Calu3 (cell line): Measurements from ENCODE around the gene SCGB1D1. TPM values are rescaled to one million over a fixed set of nuclear protein-coding genes. Genes with fewer than 3 reads are reported as not detected.

Experiments
- BruUV-seq: library from RNA; stranded (reverse); fragments of 400-500 nt; replicated peaks from 2 replicates; lab custom pipeline; 2021; lab: Mats Ljungman, UMichigan
- CTCF ChIA-PET: fragments of 300-600 bp; sonication (Branson Sonifier 250); formaldehyde crosslinking; loops from one replicate; lab custom pipeline; 2022; ENCODE audit warnings: antibody characterized with exemption; lab: Charles Lee
- DNase-seq: peaks from one replicate; pipeline ENCODE4 v3.0.0; 2022
- H3K27ac Mint-ChIP-seq: one replicate; pipeline ENCODE4 v1.8.0; 2022; ENCODE audit warnings: mixed read lengths; ENCODE audit not compliant: unreplicated experiment
- H3K27me3 Mint-ChIP-seq: one replicate; pipeline ENCODE4 v1.8.0; 2022; ENCODE audit warnings: mixed read lengths; ENCODE audit not compliant: unreplicated experiment
- H3K36me3 Mint-ChIP-seq: one replicate; pipeline ENCODE4 v1.8.0; 2022; ENCODE audit warnings: mild to moderate bottlenecking, moderate library complexity, mixed read lengths; ENCODE audit not compliant: insufficient read depth, unreplicated experiment
- H3K4me1 Mint-ChIP-seq: one replicate; pipeline ENCODE4 v1.8.0; 2022; ENCODE audit warnings: mild to moderate bottlenecking, low read depth, mixed read lengths; ENCODE audit not compliant: unreplicated experiment
- H3K4me3 Mint-ChIP-seq: one replicate; pipeline ENCODE4 v1.8.0; 2022; ENCODE audit warnings: mild to moderate bottlenecking, low read depth, moderate library complexity, mixed read lengths; ENCODE audit not compliant: unreplicated experiment
- H3K9me3 Mint-ChIP-seq: one replicate; pipeline ENCODE4 v1.8.0; 2022; ENCODE audit warnings: low read depth, mixed read lengths; ENCODE audit not compliant: unreplicated experiment
- CTCF ChIP-seq: fragments of 200-600 bp; IDR thresholded peaks from one replicate; pipeline ENCODE4 v1.8.0; 2022; ENCODE audit warnings: antibody characterized with exemption; ENCODE audit not compliant: unreplicated experiment
- intact Hi-C: fragments of 100-400 bp; cut with micrococcal nuclease; formaldehyde crosslinking; loops from one replicate; pipeline ENCODE4 v1.10.0; 2022; ENCODE audit not compliant: unreplicated experiment
- total RNA-seq: library from RNA; stranded (reverse); gene quantifications from 2 replicates; pipeline ENCODE4 v1.2.3, GENCODE V29; 2022

SCGB1D1 gene
- total RNA-seq, 1 experiment from 2014 or later = not detected

- no TSS peak for BruUV-seq
- CTCF ChIA-PET = no interaction called here
- intact Hi-C loops = no loop called here
- Mint-ChIP-seq H3K9me3 (no peaks in the 10 kb centered on the region), H3K27me3 (peaks cover 88% of the 10 kb centered on the region), H3K4me3 (no peak overlapping the region), H3K4me1 (no peaks in the 10 kb centered on the region), H3K27ac (no peak overlapping the region), H3K36me3 (no peaks in the 10 kb centered on the region)
- TF ChIP-seq CTCF = no peak
- no peak for DNase-seq
These were observed 46.2 kb downstream of the SCGB1D1 start for GRCh38 chr11:62236187-62236586.

GRCh38 chr11:62237499-62237898, 47.5 kb downstream of the SCGB1D1 start:
- peaks cover 81% of the 10 kb centered on the region for H3K27me3 Mint-ChIP-seq
- CTCF ChIA-PET = interaction anchor here (0.8 kb wide), 1 partner anchor 232 kb away, joined by 4 read pairs; no protein-coding TSS in a partner anchor
- H3K36me3 Mint-ChIP-seq = no peaks in the 10 kb centered on the region
- TF ChIP-seq CTCF = no peak
- BruUV-seq = no TSS peak
- DNase-seq = no peak
- intact Hi-C loops = no loop called here
- H3K4me3 Mint-ChIP-seq = no peak overlapping the region
- H3K9me3 Mint-ChIP-seq = no peaks in the 10 kb centered on the region
- H3K4me1 Mint-ChIP-seq = no peaks in the 10 kb centered on the region
- H3K27ac Mint-ChIP-seq = no peak overlapping the region

GRCh38 chr11:62238151-62238550, 48.1 kb downstream of the SCGB1D1 start:
- CTCF ChIA-PET = interaction anchor here (0.8 kb wide), 1 partner anchor 231 kb away, joined by 4 read pairs; no protein-coding TSS in a partner anchor
- H3K9me3 Mint-ChIP-seq = no peaks in the 10 kb centered on the region
- DNase-seq = no peak
- no peaks in the 10 kb centered on the region for H3K4me1 Mint-ChIP-seq
- BruUV-seq = no TSS peak
- TF ChIP-seq CTCF = no peak
- H3K27me3 Mint-ChIP-seq = peaks cover 81% of the 10 kb centered on the region
- no peaks in the 10 kb centered on the region for H3K36me3 Mint-ChIP-seq
- no peak overlapping the region for H3K27ac Mint-ChIP-seq
- intact Hi-C loops = no loop called here
- no peak overlapping the region for H3K4me3 Mint-ChIP-seq

- BruUV-seq = no TSS peak
- TF ChIP-seq CTCF = no peak
- H3K9me3 Mint-ChIP-seq = no peaks in the 10 kb centered on the region
- H3K4me3 Mint-ChIP-seq = no peak overlapping the region
- CTCF ChIA-PET = no interaction called here
- H3K36me3 Mint-ChIP-seq = no peaks in the 10 kb centered on the region
- no peak overlapping the region for H3K27ac Mint-ChIP-seq
- intact Hi-C loops = no loop called here
- H3K27me3 Mint-ChIP-seq = peaks cover 84% of the 10 kb centered on the region
- no peak for DNase-seq
- no peaks in the 10 kb centered on the region for H3K4me1 Mint-ChIP-seq
These were observed 51.1 kb downstream of the SCGB1D1 start for GRCh38 chr11:62241095-62241494.
